ENCODE results near the gene C10orf90.

GRCh38 chr10:126519185-126519584 lies 151.3 kb downstream of the C10orf90 start:
- TF ChIP-seq EP300 (IDR thresholded peaks at IDR 0.05; ENCODE audit: borderline replicate concordance) (no peak), MAX (IDR thresholded peaks at IDR 0.05) (no peak), YY1 (IDR thresholded peaks at IDR 0.05; ENCODE audit: low read depth) (no peak)

Data from Ishikawa (cell line).